ENCODE data around the gene DNAJA4.

The DNAJA4 gene

GRCh38 chr15:78280319-78281072 lies 16.1 kb downstream of the DNAJA4 start:
- DNase-seq (ENCODE audit: low spot score): no peak

- DNase-seq (ENCODE audit: low spot score): no peak
Observed at GRCh38 chr15:78282324-78282723, 18.0 kb downstream of the DNAJA4 start.

- no peak for DNase-seq (ENCODE audit: low spot score)
Observed at GRCh38 chr15:78284758-78285157, 20.4 kb downstream of the DNAJA4 start.

GRCh38 chr15:78290222-78290621 lies 25.9 kb downstream of the DNAJA4 start:
- no peak for DNase-seq (ENCODE audit: low spot score)

- DNase-seq (ENCODE audit: low spot score): no peak
Observed at GRCh38 chr15:78291052-78291451, 26.7 kb downstream of the DNAJA4 start.

GRCh38 chr15:78291698-78292097 lies 27.3 kb downstream of the DNAJA4 start:
- DNase-seq (ENCODE audit: low spot score): no peak

- no peak for DNase-seq (ENCODE audit: low spot score)
Observed at GRCh38 chr15:78292219-78292618, 27.9 kb downstream of the DNAJA4 start.

GRCh38 chr15:78299101-78299930 lies 35.0 kb downstream of the DNAJA4 start, which contains the start of gene SKIC8:
Gene SKIC8, minus strand, starts transcription at chr15:78299609. Its CDS starts 3,923 bp downstream, at chr15:78295686.
- peak; percentile 92 for DNase-seq (ENCODE audit: low spot score)

- DNase-seq (ENCODE audit: low spot score): no peak
Observed at GRCh38 chr15:78301326-78301725, 37.0 kb downstream of the DNAJA4 start.

GRCh38 chr15:78301828-78302227 lies 37.5 kb downstream of the DNAJA4 start:
- DNase-seq (ENCODE audit: low spot score): no peak

- peak; percentile 44 for DNase-seq (ENCODE audit: low spot score)
Observed at GRCh38 chr15:78302579-78303312, 38.4 kb downstream of the DNAJA4 start.

- DNase-seq (ENCODE audit: low spot score): no peak
Observed at GRCh38 chr15:78304216-78305066, 40.1 kb downstream of the DNAJA4 start.

- DNase-seq (ENCODE audit: low spot score): peak; percentile 27
Observed at GRCh38 chr15:78306176-78306774, 41.9 kb downstream of the DNAJA4 start.

GRCh38 chr15:78307976-78308375 lies 43.6 kb downstream of the DNAJA4 start:
- DNase-seq (ENCODE audit: low spot score): no peak

GRCh38 chr15:78308422-78309032 lies 44.2 kb downstream of the DNAJA4 start:
- DNase-seq (ENCODE audit: low spot score): peak; percentile 63

GRCh38 chr15:78311292-78311691 lies 46.9 kb downstream of the DNAJA4 start:
- no peak for DNase-seq (ENCODE audit: low spot score)

- no peak for DNase-seq (ENCODE audit: low spot score)
Observed at GRCh38 chr15:78312536-78312935, 48.2 kb downstream of the DNAJA4 start.

GRCh38 chr15:78312957-78313356 lies 48.6 kb downstream of the DNAJA4 start:
- no peak for DNase-seq (ENCODE audit: low spot score)

GRCh38 chr15:78313383-78313782 lies 49.0 kb downstream of the DNAJA4 start:
- no peak for DNase-seq (ENCODE audit: low spot score)

- no peak for DNase-seq (ENCODE audit: low spot score)
Observed at GRCh38 chr15:78314181-78314581, 49.8 kb downstream of the DNAJA4 start.

All from SW480 (cell line).